Right atrium auricular region (tissue), 2 donors: Measurements from ENCODE around the gene FZD7. TPM values are rescaled to one million over a fixed set of nuclear protein-coding genes. Genes with fewer than 3 reads are reported as not detected.
A peak's percentile ranks its signal among the peaks of the same experiment; 100 is the strongest.

Experiments
- DNase-seq: peaks from one replicate; pipeline ENCODE4 v3.0.0-alpha.2; 2019; ENCODE audit warnings: low spot score
- H3K27ac ChIP-seq, 2 donors: fragments of 200-600 bp; sonication (generic); 1 replicate in 1 of 2; 2 replicates in 1 of 2; pipeline ENCODE4 v1.5.1; 2016 to 2019
- H3K27me3 ChIP-seq, 2 donors: fragments of 200-600 bp; sonication (generic); one replicate each; pipeline versions ENCODE4 v1.5.1 to v1.6.0; 2017 to 2019
- H3K36me3 ChIP-seq: fragments of 200-600 bp; sonication (generic); one replicate; pipeline ENCODE4 v1.5.1; 2016
- H3K4me1 ChIP-seq, 2 donors: fragments of 200-600 bp; sonication (generic); one replicate each; pipeline versions ENCODE4 v1.5.1 to v1.6.0; 2017 to 2019
- H3K4me3 ChIP-seq, 2 donors: fragments of 200-600 bp; sonication (generic); 1 replicate in 1 of 2; 2 replicates in 1 of 2; pipeline ENCODE4 v1.5.1; 2017 to 2019; ENCODE audit warnings: mild to moderate bottlenecking in 1 of 2, moderate library complexity in 1 of 2
- H3K9me3 ChIP-seq, 2 donors: fragments of 200-600 bp; sonication (generic); one replicate each; pipeline ENCODE4 v1.5.1; 2019
- CTCF ChIP-seq, 2 donors: fragments of 200-600 bp; sonication (generic); IDR thresholded peaks; one replicate each; pipeline ENCODE4 v1.5.1; 2019; ENCODE audit warnings: antibody characterized with exemption in 2 of 2
- total RNA-seq, 2 donors: library from RNA; depleted of rRNA; stranded (reverse); fragments of >200 nt; gene quantifications; one replicate each; pipeline ENCODE4 v1.1.0, GENCODE V29; 2016

The FZD7 gene
- total RNA-seq, 2 donors from 2014 or later = 14.1 to 24.5 TPM

- no peak for TF ChIP-seq CTCF (IDR thresholded peaks at IDR 0.05)
- H3K4me3 ChIP-seq = no peak overlapping the region
- H3K27ac ChIP-seq = peak overlapping the region; percentile 7 to 17
- no peaks in the 10 kb centered on the region for H3K36me3 ChIP-seq
- peaks cover 0 to 34% of the 10 kb centered on the region in 2 donors for H3K4me1 ChIP-seq
- no peak for DNase-seq
- no peaks in the 10 kb centered on the region for H3K9me3 ChIP-seq
- no peaks in the 10 kb centered on the region for H3K27me3 ChIP-seq
These were observed 13.8 kb upstream of the FZD7 start for GRCh38 chr2:202019689-202020450.

GRCh38 chr2:202022755-202023154 is 10.9 kb upstream of the FZD7 start:
- Histone ChIP-seq H3K36me3 (no peaks in the 10 kb centered on the region), H3K9me3 (no peaks in the 10 kb centered on the region), H3K27ac (no peak overlapping the region), H3K27me3 (no peaks in the 10 kb centered on the region), H3K4me3 (no peak overlapping the region), H3K4me1 (peaks cover 0 to 21% of the 10 kb centered on the region in 2 donors)
- DNase-seq = no peak
- no peak for TF ChIP-seq CTCF (IDR thresholded peaks at IDR 0.05)

DNA sequence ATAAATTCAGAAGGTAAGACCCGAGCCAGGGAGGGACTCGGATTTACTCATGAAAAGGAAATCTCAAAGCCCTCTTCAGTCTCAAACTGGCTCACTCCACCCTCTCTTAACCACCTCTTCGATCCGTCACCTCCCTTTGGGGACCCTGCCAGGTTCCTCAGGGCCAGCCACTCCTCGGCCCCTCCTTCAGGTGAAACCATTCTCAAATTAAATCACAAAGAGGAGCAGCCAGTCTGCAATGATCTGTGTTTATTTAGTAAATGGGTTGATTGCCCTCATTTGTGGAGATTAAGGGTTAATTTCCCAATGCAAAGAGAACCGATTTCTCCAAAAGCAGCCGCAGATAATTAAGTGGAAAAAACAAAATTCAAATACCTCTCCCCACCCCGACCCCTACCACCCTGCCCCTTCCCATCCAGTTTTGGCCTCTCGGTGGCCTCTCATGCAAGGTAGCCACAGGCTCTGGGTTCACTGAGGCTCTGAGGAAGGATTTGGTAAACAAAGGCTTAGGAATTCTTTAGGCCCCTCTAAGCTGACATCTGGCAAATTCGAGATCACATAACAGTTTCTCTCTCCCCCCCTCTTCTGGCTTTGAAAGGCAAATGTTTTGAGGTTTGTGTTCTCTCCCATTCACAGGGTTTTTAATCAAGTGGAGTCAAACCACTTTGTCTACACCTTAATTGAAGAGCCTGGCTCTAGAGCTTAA is 10.3 kb upstream of the FZD7 start:
- no peak overlapping the region for H3K27ac ChIP-seq
- H3K27me3 ChIP-seq = no peaks in the 10 kb centered on the region
- no peak for TF ChIP-seq CTCF (IDR thresholded peaks at IDR 0.05)
- H3K4me1 ChIP-seq = peaks cover 0 to 21% of the 10 kb centered on the region in 2 donors
- H3K36me3 ChIP-seq = no peaks in the 10 kb centered on the region
- no peaks in the 10 kb centered on the region for H3K9me3 ChIP-seq
- H3K4me3 ChIP-seq = no peak overlapping the region
- no peak for DNase-seq

GRCh38 chr2:202023904-202024266 is 9.8 kb upstream of the FZD7 start:
- DNase-seq = no peak
- TF ChIP-seq CTCF (IDR thresholded peaks at IDR 0.05) = no peak
- Histone ChIP-seq H3K4me1 (peaks cover 0 to 21% of the 10 kb centered on the region in 2 donors), H3K27ac (no peak overlapping the region), H3K27me3 (no peaks in the 10 kb centered on the region), H3K36me3 (no peaks in the 10 kb centered on the region), H3K4me3 (no peak overlapping the region), H3K9me3 (no peaks in the 10 kb centered on the region)

DNA sequence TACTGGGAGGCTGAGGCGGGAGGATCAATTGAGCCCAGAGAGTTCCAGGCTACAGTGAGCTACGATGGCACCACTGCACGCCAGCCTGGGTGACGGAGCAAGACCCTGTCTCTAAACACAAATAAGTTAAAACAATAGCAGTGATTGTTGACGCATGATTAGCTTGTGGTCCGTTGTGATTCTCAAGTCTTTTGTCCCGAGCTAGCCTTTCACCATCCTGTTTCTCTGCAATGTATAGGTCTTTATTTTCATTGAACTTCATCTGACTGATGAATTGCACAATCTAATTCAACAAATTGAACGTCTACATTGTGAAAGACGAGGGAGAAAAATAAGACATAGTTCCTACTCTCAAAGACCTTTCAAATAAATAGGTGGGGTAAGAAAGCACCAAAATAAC is 8.8 kb upstream of the FZD7 start:
- Histone ChIP-seq H3K4me3 (no peak overlapping the region), H3K27me3 (no peaks in the 10 kb centered on the region), H3K27ac (no peak overlapping the region), H3K4me1 (peaks cover 0 to 16% of the 10 kb centered on the region in 2 donors), H3K36me3 (no peaks in the 10 kb centered on the region), H3K9me3 (no peaks in the 10 kb centered on the region)
- DNase-seq = no peak
- no peak for TF ChIP-seq CTCF (IDR thresholded peaks at IDR 0.05)
